HCT116 (cell line): ENCODE data around the gene UBE2E2. TPM values are rescaled to one million over a fixed set of nuclear protein-coding genes. Genes with fewer than 3 reads are reported as not detected.

Experiments
- ATAC-seq: fragments of 200-7000 bp; cut with Tn5 transposase; 2 replicates; pipeline ENCODE4 v1.9.1; 2020; ENCODE audit warnings: mild to moderate bottlenecking, moderate library complexity
- BruUV-seq: library from RNA; stranded (reverse); fragments of 400-500 nt; replicated peaks from 2 replicates; lab custom pipeline; 2021; lab: Mats Ljungman, UMichigan
- CTCF ChIA-PET: fragments of 300-600 bp; sonication (Branson Sonifier 250); formaldehyde crosslinking; loops from one replicate; lab custom pipeline; 2021; ENCODE audit warnings: antibody characterized with exemption; lab: Charles Lee
- POLR2A ChIA-PET: fragments of 300-600, 350-600 bp; sonication (Branson Sonifier 250); formaldehyde crosslinking; loops from one replicate; lab custom pipeline; 2021; ENCODE audit warnings: antibody characterized with exemption; lab: Charles Lee
- RAD21 ChIA-PET, 2 experiments: fragments of 300-600 bp; sonication (Branson Sonifier 250); formaldehyde crosslinking; loops; one replicate each; lab custom pipeline; 2023; ENCODE audit warnings: low total read pairs in 2 of 2; ENCODE audit not compliant: uncharacterized antibody in 2 of 2, unreplicated experiment in 2 of 2, low non-redundant PET in 1 of 2; lab: Charles Lee
- DNase-seq: peaks from one replicate; pipeline ENCODE4 v3.0.0-alpha.2; 2010; ENCODE audit warnings: low read depth, low spot score
- H2AFZ ChIP-seq: fragments of 200-600 bp; shearing (Covaris generic), sonication (generic); 2 replicates; pipeline ENCODE4 v1.6.1; 2017; ENCODE audit warnings: low read depth, mixed run types, mixed read lengths, antibody characterized with exemption, low read length; ENCODE audit not compliant: poor library complexity, severe bottlenecking
- H3K27ac ChIP-seq: 2 replicates; pipeline ENCODE4 v1.5.1; 2012; ENCODE audit warnings: low read depth, low read length
- H3K27me3 ChIP-seq: fragments of 200-600 bp; sonication (generic); 2 replicates; pipeline ENCODE4 v1.6.1; 2016; ENCODE audit warnings: mixed run types, low read length, mixed read lengths; ENCODE audit not compliant: insufficient read depth
- H3K36me3 ChIP-seq, 2 experiments: fragments of 200-500 bp in 1 of 2; fragments of 200-600 bp in 1 of 2; sonication (Bioruptor generic) in 1 of 2; sonication (generic) in 1 of 2; 2 replicates each; pipeline versions ENCODE4 v1.5.1 to v1.6.1; 2014 to 2016; ENCODE audit warnings: low read length in 2 of 2, inconsistent platforms in 1 of 2, mixed read lengths in 1 of 2, mixed run types in 1 of 2; ENCODE audit not compliant: insufficient read depth in 2 of 2, control insufficient read depth in 1 of 2
- H3K4me1 ChIP-seq, 2 experiments: fragments of 200-600 bp in 1 of 2; sonication (generic) in 1 of 2; 2 replicates each; pipeline versions ENCODE4 v1.5.1 to v1.6.1; 2012 to 2017; ENCODE audit warnings: low read length in 2 of 2, inconsistent platforms in 1 of 2, mild to moderate bottlenecking in 1 of 2, mixed read lengths in 1 of 2, mixed run types in 1 of 2, moderate library complexity in 1 of 2; ENCODE audit not compliant: insufficient read depth in 2 of 2, control insufficient read depth in 1 of 2
- H3K4me2 ChIP-seq: fragments of 200-600 bp; sonication (generic); 2 replicates; pipeline ENCODE4 v1.6.1; 2017; ENCODE audit warnings: mixed run types, low read length, mixed read lengths
- H3K4me3 ChIP-seq, 2 experiments: fragments of 200-600 bp in 1 of 2; sonication (generic) in 1 of 2; replicated peaks in 1 of 2; 2 replicates each; pipeline ENCODE4 v1.5.1; 2011 to 2016; ENCODE audit warnings: low read length in 2 of 2, control low read depth in 1 of 2, low read depth in 1 of 2, mild to moderate bottlenecking in 1 of 2, mixed read lengths in 1 of 2, mixed run types in 1 of 2
- H3K79me2 ChIP-seq: fragments of 200-600 bp; sonication (generic); 2 replicates; pipeline ENCODE4 v1.6.1; 2017; ENCODE audit warnings: mild to moderate bottlenecking, mixed run types, low read length, moderate library complexity, mixed read lengths; ENCODE audit not compliant: insufficient read depth
- H3K9ac ChIP-seq: fragments of 200-600 bp; sonication (generic); 2 replicates; pipeline ENCODE4 v1.6.1; 2016; ENCODE audit warnings: low read length, mixed read lengths
- H3K9me2 ChIP-seq: fragments of 200-600 bp; sonication (generic), shearing (Covaris generic); 2 replicates; pipeline ENCODE4 v1.6.1; 2017; ENCODE audit warnings: mixed run types, mild to moderate bottlenecking, moderate library complexity; ENCODE audit not compliant: insufficient read depth
- H3K9me3 ChIP-seq, 2 experiments: fragments of 200-500 bp in 1 of 2; fragments of 200-600 bp in 1 of 2; sonication (Bioruptor generic) in 1 of 2; sonication (generic) in 1 of 2; 2 replicates each; pipeline ENCODE4 v1.6.1; 2014 to 2017; ENCODE audit warnings: low read length in 2 of 2, mixed read lengths in 2 of 2, inconsistent platforms in 1 of 2, low read depth in 1 of 2, mild to moderate bottlenecking in 1 of 2, mixed run types in 1 of 2, moderate library complexity in 1 of 2; ENCODE audit not compliant: control insufficient read depth in 1 of 2, insufficient read depth in 1 of 2
- H4K20me1 ChIP-seq: fragments of 200-600 bp; sonication (generic), shearing (Covaris generic); 2 replicates; pipeline ENCODE4 v1.6.1; 2017; ENCODE audit warnings: mixed run types, mild to moderate bottlenecking, moderate library complexity; ENCODE audit not compliant: insufficient read depth
- EGR1 ChIP-seq: IDR thresholded peaks from 2 replicates; pipeline ENCODE4 v1.6.1; 2012; ENCODE audit warnings: low read depth
- ELF1 ChIP-seq: IDR thresholded peaks from 2 replicates; pipeline ENCODE4 v1.6.1; 2012; ENCODE audit warnings: low read depth, borderline replicate concordance
- EZH2 ChIP-seq: fragments of 200-600 bp; sonication (generic); IDR thresholded peaks from 2 replicates; pipeline ENCODE4 v1.6.1; 2017; ENCODE audit warnings: antibody characterized with exemption, mixed run types
- EZH2phosphoT487 ChIP-seq: fragments of 200-600 bp; IDR thresholded peaks from 2 replicates; pipeline ENCODE4 v1.6.1; 2018; ENCODE audit warnings: antibody characterized with exemption, borderline replicate concordance
- FOSL1 ChIP-seq: IDR thresholded peaks from 2 replicates; pipeline ENCODE4 v1.6.1; 2012; ENCODE audit warnings: low read depth
- POLR2A ChIP-seq: IDR thresholded peaks from 2 replicates; pipeline ENCODE4 v1.7.0; 2011; ENCODE audit warnings: borderline replicate concordance; ENCODE audit not compliant: insufficient read depth, insufficient read length; ENCODE audit errors: extremely low read depth
- intact Hi-C: fragments of 100-400 bp; cut with micrococcal nuclease; formaldehyde crosslinking; loops from 2 replicates; pipeline ENCODE4 v1.10.0; 2022
- total RNA-seq: library from RNA; stranded (reverse); gene quantifications from one replicate; pipeline ENCODE4 v1.2.1, GENCODE V29; 2021; ENCODE audit not compliant: unreplicated experiment
- TF ChIP-seq, protein P1 (sequence below): IDR thresholded peaks from 2 replicates; pipeline ENCODE4 v1.6.1; 2012
- TF ChIP-seq, protein P2 (sequence below): IDR thresholded peaks from 2 replicates; pipeline ENCODE4 v1.6.1; 2011; ENCODE audit warnings: mild to moderate bottlenecking, low read length, moderate library complexity; ENCODE audit not compliant: insufficient replicate concordance; ENCODE audit errors: extremely low read depth

Gene UBE2E2
- total RNA-seq, 1 experiment from 2014 or later = 21.4 TPM

DNA sequence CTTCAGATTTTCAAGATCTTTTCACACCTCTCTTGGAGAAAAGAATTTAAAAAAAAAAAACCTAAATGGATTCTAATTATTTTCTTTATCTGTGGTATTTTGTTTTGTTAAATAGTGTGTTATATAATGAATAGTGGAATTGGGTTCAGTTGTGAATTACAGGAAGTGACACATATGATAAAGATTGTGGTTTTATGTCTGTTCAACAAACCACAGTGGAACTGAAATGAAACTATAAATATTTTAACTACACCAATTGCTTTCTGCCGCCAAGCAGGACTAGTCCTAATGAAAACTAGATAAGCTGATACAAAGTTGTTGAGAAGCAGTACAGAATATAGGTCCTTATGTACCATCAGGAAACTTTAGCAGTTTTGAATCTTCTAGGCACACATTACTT is 121.6 kb downstream of the UBE2E2 start (continued):
- TF ChIP-seq EGR1 (no peak), POLR2A (no peak), EZH2 (no peak), EZH2phosphoT487 (no peak)
- TF ChIP-seq, protein P1, sequence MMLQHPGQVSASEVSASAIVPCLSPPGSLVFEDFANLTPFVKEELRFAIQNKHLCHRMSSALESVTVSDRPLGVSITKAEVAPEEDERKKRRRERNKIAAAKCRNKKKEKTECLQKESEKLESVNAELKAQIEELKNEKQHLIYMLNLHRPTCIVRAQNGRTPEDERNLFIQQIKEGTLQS = no peak

DNA sequence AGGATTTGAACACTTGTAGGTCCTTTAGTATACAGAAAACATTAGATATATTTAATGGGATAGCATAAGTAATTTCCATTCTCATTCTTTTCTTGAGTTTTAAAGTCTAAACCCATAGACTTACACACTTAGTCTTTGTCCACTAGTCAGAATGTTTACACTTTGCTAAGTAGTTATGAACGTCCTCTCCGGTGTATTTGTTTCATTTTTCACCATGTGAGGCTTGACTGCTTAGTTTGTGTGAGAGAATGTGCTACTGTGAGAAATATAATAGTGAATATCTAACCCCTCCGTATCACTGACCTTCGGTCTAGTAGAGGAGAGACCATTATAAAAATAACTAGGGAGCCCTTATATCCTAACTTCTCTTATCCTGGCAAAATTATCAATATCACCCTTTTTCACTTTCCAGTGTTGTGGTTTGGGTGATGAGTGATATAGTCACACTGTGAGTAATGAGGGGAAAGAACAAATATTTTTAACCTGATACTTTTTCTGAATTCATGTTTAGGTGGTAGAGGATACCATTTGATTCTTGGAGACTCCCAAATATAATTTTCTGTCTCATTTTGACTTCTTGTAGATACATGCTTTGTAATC is 122.4 kb downstream of the UBE2E2 start:
- H3K9ac ChIP-seq = no peak overlapping the region
- H3K27ac ChIP-seq = no peak overlapping the region
- H2AFZ ChIP-seq = no peak overlapping the region
- H3K9me3 ChIP-seq = no peaks in the 10 kb centered on the region
- CTCF ChIA-PET = no interaction called here
- peaks cover 23% of the 10 kb centered on the region; the same call in 1 of the 2 replicates for H3K27me3 ChIP-seq
- no peak overlapping the region for H3K4me3 ChIP-seq
- TF ChIP-seq, protein P2, sequence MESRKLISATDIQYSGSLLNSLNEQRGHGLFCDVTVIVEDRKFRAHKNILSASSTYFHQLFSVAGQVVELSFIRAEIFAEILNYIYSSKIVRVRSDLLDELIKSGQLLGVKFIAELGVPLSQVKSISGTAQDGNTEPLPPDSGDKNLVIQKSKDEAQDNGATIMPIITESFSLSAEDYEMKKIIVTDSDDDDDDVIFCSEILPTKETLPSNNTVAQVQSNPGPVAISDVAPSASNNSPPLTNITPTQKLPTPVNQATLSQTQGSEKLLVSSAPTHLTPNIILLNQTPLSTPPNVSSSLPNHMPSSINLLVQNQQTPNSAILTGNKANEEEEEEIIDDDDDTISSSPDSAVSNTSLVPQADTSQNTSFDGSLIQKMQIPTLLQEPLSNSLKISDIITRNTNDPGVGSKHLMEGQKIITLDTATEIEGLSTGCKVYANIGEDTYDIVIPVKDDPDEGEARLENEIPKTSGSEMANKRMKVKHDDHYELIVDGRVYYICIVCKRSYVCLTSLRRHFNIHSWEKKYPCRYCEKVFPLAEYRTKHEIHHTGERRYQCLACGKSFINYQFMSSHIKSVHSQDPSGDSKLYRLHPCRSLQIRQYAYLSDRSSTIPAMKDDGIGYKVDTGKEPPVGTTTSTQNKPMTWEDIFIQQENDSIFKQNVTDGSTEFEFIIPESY = no peak
- peak; percentile 17; the same call in 1 of the 2 replicates for TF ChIP-seq FOSL1
- TF ChIP-seq ELF1 = no peak
- TF ChIP-seq, all 23 proteins: peak for 1
- intact Hi-C loops = no loop called here
- POLR2A ChIA-PET = no interaction called here
- no peaks in the 10 kb centered on the region for H3K9me2 ChIP-seq
- H3K4me1 ChIP-seq = no peaks in the 10 kb centered on the region
- no peaks in the 10 kb centered on the region for H3K79me2 ChIP-seq
- no TSS peak for BruUV-seq
- no peak for DNase-seq
- no peak overlapping the region for H3K4me2 ChIP-seq
- H4K20me1 ChIP-seq = no peaks in the 10 kb centered on the region
- RAD21 ChIA-PET = no interaction called here
- no peaks in the 10 kb centered on the region for H3K36me3 ChIP-seq
- ATAC-seq = no peak
